ENCODE data around the gene ZNF397.

The ZNF397 gene

GRCh38 chr18:35246831-35247230 lies 6.0 kb downstream of the ZNF397 start:
- no peak for DNase-seq (ENCODE audit: low spot score)

DNA sequence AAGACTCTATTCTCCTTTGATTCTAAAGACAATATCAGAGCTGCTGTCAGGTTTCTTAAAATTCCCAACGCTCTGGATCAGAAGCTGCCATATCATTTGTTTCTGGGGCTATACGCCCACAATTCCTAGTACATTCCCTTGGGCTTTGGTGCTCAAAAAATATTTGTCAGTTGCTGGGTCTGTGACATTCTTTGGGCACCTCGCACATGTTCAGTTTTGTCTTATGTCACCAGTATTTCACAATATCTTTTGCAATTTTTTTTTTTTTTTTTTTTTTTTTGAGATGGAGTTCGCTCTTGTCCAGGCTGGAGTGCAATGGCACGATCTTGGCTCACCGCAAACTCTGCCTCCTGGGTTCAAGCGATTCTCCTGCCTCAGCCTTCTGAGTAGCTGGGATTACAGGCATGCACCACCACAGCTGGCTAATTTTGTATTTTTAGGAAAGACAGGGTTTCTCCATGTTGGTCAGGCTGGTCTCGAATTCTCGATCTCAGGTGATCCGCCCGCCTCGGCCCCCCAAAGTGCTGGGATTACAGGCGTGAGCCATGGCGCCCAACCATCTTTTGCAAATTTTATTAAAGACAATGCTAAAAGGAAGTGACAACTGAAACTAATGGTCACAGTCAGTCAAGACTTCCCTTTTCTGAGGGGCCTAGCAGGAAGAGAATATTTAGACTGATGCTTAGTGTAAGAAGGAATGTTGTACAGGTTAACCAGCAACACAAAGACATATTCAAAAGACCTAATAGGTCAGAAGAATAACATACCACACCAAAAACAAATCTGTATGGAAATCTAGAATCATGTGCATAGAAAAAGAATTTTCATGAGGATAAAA lies 6.8 kb downstream of the ZNF397 start:
- no peak for DNase-seq (ENCODE audit: low spot score)

DNA sequence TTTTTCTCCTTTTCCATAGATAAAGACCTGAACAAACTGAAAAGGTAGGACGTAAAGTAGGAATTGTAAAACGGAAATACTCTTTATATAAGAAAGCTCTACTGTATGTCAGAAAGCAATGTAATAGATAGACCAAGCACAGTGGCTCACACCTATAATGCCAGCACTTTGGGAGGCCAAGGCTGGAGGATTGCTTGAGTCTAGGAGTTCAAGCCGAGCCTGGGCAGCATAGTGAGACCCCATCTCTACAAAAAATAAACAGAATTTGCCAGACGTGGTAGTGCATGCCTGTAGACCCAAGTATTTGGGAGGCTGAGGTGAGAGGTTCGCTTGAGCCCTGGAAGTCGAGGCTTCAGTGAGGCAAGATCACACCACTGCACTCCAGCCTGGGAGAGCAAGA lies 7.6 kb downstream of the ZNF397 start:
- no peak for DNase-seq (ENCODE audit: low spot score)

GRCh38 chr18:35252466-35252865 lies 11.6 kb downstream of the ZNF397 start:
- no peak for DNase-seq (ENCODE audit: low spot score)

DNA sequence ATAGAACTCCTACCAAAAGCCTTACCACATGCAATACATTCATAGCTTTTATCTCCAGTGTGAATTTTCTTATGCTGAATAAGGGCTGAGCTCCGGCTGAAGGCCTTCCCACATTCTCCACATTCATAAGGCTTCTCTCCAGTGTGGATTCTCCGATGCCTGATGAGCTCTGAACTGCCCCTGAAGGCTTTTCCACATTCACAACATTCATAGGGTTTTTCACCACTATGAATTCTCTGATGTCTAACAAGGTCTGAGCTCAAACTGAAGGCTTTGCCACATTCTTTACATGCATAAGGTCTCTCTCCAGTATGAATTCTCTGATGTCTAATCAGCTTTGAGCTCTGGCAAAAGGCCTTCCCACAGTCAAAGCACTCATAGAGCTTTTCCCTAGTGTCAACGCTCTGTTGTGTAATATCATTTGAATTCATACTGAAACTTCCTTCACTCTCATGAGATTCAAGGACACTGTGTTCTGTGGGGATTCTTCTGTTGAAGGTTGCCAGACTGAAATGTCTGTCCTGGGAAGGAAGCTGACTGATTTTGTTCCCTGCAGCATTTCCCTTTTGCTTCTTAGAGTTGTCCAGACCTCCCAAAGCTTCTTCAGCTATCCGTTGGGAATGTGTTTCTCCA lies 12.9 kb downstream of the ZNF397 start:
- no peak for DNase-seq (ENCODE audit: low spot score)

DNA sequence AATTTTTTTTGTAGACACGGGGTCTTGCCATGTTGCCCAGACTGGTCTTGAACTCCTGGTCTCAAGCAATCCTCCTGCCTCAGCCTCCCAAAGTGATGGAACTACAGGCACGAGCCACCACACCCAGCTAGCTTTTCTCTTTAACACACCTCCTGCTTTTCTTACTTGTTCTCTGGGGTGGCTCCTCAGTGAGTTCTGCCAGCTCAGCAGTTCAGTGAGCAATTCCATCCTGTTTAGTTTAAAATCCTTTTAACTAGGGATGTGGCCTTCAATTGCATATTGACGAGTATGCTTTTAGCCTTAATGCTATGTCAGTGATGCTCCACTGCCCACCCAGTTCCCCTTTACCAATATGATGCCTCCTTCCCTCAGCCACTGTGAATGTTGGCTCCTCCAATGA lies 16.1 kb downstream of the ZNF397 start:
- DNase-seq (ENCODE audit: low spot score), result no peak

DNA sequence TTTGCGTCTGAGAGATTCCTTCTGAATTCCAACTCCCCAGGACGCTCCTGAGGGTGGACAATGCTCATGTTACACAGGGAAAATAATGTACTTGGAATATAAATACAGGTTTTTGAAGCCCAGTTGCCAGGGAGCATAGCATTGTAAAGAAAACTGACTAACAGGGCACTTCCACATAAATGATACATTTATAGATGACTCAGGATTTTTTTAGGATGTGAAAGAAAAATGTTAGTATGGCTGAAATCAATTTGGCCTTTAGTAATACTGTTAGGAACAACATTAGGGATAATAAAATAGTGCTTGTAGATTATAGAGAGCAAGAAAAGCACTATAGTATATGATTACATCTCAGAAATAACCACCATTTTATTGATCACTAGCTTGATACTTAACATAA lies 23.6 kb downstream of the ZNF397 start:
- no peak for DNase-seq (ENCODE audit: low spot score)

- DNase-seq (ENCODE audit: low spot score), result no peak
Measured at GRCh38 chr18:35267161-35267651, 26.4 kb downstream of the ZNF397 start.

- DNase-seq (ENCODE audit: low spot score), result no peak
Measured at GRCh38 chr18:35267809-35268208, 27.0 kb downstream of the ZNF397 start.

DNA sequence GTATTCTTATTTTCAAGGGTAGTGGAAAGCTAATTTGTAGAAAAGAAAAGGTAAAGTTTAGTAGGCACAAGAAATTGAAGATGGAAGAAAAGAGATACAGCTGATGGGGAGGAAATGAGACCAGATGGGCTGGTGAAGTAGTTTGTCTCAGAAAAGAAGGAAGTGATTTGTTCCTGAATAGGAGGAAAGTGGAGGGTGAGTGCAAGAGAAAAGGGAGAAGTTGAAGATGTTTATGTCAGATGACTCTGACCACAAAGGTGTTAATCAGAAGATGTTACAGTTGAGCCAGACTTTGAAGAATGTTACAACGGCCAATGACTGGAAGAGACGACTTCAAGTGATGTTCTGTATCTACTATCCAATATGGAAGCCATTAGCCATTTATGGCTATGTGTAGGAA lies 28.0 kb downstream of the ZNF397 start:
- no peak for DNase-seq (ENCODE audit: low spot score)

DNA sequence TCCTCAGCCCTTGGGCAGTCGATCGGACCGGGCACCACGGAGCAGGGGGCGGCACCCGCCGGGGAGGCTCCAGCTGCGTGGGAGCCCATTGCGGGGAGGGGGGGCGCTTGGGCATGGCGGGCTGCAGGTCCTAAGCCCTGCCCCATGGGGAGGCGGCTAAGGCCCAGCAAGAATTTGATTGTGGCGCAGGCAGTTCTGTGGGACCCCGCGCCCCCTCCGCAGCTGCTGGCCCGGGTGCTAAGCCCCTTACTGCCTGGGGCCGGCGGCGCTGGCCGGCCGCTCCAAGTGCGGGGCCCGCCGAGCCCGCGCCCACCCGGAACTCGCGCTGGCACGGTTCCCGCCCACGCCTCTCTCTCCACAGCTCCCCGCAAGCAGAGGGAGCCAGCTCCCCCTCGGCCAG lies 30.8 kb downstream of the ZNF397 start:
- DNase-seq (ENCODE audit: low spot score), result no peak

GRCh38 chr18:35276267-35276666 lies 35.4 kb downstream of the ZNF397 start:
- DNase-seq (ENCODE audit: low spot score), result no peak

- DNase-seq (ENCODE audit: low spot score), result no peak
Measured at GRCh38 chr18:35277633-35278032, 36.8 kb downstream of the ZNF397 start.

GRCh38 chr18:35278085-35278484 lies 37.3 kb downstream of the ZNF397 start:
- no peak for DNase-seq (ENCODE audit: low spot score)

DNA sequence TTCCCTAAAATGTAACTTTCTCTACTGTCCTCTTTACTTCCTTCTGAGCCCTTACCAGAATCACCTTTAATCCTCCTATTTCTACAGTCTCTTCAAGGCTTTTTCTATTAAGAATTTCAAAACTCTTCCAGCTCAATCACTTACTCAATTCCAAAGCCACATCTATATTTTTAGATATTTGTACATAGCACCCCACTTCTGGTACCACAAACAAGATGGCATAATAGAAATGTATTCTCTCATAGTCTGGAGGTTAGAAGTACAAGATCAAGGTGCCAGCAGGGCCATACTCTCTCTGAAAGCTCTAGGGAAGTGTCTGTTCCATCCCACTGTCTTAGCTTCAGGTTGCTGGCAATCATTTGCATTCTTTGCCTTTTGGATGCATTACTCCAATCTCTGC lies 38.1 kb downstream of the ZNF397 start:
- DNase-seq (ENCODE audit: low spot score), result no peak

DNA sequence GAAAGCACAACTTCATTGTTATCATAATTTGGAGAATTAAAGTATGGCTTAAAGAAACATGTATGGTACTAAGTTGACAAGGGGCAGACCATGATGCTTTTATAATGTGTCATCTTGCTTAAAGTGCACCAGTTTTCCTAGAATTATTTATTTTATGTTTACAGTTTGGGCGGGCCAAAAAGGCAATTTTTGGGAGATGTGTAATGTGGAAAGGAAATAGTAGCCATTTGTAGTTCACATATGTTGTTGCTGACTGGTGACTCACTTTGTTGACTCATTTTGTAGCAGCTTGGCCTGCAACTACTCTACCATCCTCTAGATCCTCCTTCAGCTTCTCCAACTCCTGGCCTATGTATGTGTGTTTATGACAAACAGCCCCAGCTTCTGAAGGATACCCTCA lies 41.5 kb downstream of the ZNF397 start:
- DNase-seq (ENCODE audit: low spot score), result peak; percentile 80

DNA sequence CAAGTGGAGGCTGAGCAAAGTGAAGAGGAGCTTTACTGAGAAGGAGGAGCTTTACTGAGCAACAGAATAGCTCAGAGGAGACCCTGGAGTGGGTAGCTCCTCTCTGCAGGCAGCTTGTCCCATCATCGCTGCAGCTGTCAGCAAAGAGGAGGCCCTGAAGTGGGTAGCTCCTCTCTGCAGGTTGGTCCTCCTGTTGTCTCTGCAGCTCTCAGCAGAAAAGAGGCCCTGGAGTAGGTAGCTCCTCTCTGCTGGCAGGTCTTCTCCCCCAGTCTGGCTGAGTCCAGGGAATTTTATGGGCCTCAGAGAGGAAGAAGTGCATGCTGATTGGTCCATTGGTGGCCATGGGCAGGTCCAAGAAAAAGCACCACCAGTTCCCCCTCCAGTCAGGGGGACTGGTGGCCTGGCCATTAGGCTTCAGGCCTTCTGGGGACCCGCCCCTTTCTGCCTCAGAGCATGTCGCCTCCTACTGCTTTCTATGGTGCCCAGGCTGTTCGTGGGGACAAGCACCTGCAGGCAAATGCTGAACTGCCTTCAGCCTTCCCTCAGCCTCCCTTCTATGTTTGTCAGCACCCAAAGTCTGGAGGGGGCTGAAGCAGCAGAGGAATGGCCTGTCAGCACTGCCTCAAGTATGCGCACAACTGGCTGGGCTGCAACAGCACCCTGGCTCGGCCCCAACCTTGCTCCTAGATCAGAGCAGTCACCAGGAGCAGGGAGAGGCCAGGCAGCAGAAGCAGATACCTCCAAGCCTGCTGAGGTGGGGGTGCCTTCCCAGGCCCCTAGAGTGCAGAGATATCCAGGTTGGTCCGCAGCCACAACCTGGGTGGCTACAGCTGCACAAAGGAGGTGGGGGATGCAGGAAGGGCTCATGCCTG lies 43.3 kb downstream of the ZNF397 start:
- no peak for DNase-seq (ENCODE audit: low spot score)

DNA sequence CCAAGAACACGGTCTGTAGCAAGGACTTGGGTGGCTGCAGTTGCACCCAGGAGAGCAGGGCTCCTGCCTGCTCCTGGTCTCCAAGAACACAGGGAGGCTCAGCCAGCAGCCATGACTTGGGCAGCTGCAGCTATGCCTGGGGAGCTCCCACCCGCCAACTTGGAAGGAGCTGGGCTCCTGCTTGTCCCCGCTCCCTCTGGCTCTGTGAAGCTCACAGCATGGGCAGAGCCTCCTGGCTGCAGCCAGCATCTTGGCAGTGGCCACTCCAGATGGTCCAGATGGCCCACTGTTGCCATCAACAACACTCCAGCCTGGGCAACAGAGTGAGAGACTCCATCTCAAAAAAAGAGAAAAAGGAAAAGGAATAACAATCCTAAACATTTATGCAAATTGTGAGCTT lies 44.0 kb downstream of the ZNF397 start:
- DNase-seq (ENCODE audit: low spot score), result no peak

DNA sequence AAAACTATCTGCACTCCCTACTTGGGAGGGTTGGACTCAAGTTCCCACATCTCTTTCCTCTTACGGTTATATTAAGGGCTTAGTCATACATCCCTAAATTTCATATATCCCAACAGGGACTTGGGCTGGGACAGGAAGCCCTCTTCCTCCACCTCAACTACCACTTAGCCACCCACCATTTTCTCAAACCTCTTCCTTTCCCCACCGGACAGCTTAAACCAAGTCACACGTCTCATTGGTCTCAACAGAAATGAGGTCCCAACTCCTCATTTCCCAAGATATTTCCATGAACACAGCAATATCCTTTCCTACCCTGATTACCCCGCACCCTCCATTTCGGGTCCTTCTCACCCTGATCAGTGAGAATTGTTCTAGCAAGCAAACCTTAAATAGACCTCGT lies 48.5 kb downstream of the ZNF397 start:
- DNase-seq (ENCODE audit: low spot score), result no peak

- no peak for DNase-seq (ENCODE audit: low spot score)
Measured at GRCh38 chr18:35289727-35290093, 48.9 kb downstream of the ZNF397 start.

GRCh38 chr18:35290094-35290735 lies 49.4 kb downstream of the ZNF397 start, which contains the start of gene ZSCAN30:
ZSCAN30 (minus strand) TSS chr18:35290229; CDS start chr18:35264352, 25,877 bp downstream.
- DNase-seq (ENCODE audit: low spot score), result peak; percentile 96

- no peak for DNase-seq (ENCODE audit: low spot score)
Measured at GRCh38 chr18:35291166-35291565, 50.3 kb downstream of the ZNF397 start.
